HFFc6 (cell line): ENCODE results near the gene HAGHL. TPM values are rescaled to one million over a fixed set of nuclear protein-coding genes. Genes with fewer than 3 reads are reported as not detected.

Source experiments
- DNase-seq: peaks from one replicate; pipeline ENCODE4 v3.0.0-alpha.2; 2018
- H3K27ac Mint-ChIP-seq: 2 replicates; pipeline ENCODE4 v1.8.0; 2020; ENCODE audit warnings: mild to moderate bottlenecking, mixed read lengths
- H3K27me3 Mint-ChIP-seq: 2 replicates; pipeline ENCODE4 v1.8.0; 2021; ENCODE audit warnings: mild to moderate bottlenecking, moderate library complexity, mixed read lengths; ENCODE audit not compliant: insufficient read depth
- H3K36me3 Mint-ChIP-seq: 2 replicates; pipeline ENCODE4 v1.8.0; 2021; ENCODE audit warnings: low read depth, mixed read lengths
- H3K4me1 Mint-ChIP-seq: 2 replicates; pipeline ENCODE4 v1.8.0; 2020; ENCODE audit warnings: low read depth, mixed read lengths
- H3K4me3 Mint-ChIP-seq: 2 replicates; pipeline ENCODE4 v1.8.0; 2020; ENCODE audit warnings: mild to moderate bottlenecking, moderate library complexity, mixed read lengths
- H3K9me3 Mint-ChIP-seq: 2 replicates; pipeline ENCODE4 v1.8.0; 2020; ENCODE audit warnings: mild to moderate bottlenecking, mixed read lengths
- total RNA-seq, 6 experiments: library from RNA; stranded (reverse); fragmentation: NEBNext Ultra II Directional; extraction: Animal tissue kit (Norgen Biotek cat#: 25700); gene quantifications; 2 replicates in 1 of 6; 3 replicates in 5 of 6; pipeline ENCODE4 v1.2.3, GENCODE V29; 2021
- TF ChIP-seq, protein P1 (sequence below): fragments of 200-600 bp; sonication (generic); IDR thresholded peaks from 2 replicates; pipeline ENCODE4 v1.5.0; 2021; ENCODE audit warnings: antibody characterized with exemption, mild to moderate bottlenecking

HAGHL gene
- total RNA-seq, 6 experiments from 2014 or later = 11.4 to 16.6 (median 14.1) TPM

DNA sequence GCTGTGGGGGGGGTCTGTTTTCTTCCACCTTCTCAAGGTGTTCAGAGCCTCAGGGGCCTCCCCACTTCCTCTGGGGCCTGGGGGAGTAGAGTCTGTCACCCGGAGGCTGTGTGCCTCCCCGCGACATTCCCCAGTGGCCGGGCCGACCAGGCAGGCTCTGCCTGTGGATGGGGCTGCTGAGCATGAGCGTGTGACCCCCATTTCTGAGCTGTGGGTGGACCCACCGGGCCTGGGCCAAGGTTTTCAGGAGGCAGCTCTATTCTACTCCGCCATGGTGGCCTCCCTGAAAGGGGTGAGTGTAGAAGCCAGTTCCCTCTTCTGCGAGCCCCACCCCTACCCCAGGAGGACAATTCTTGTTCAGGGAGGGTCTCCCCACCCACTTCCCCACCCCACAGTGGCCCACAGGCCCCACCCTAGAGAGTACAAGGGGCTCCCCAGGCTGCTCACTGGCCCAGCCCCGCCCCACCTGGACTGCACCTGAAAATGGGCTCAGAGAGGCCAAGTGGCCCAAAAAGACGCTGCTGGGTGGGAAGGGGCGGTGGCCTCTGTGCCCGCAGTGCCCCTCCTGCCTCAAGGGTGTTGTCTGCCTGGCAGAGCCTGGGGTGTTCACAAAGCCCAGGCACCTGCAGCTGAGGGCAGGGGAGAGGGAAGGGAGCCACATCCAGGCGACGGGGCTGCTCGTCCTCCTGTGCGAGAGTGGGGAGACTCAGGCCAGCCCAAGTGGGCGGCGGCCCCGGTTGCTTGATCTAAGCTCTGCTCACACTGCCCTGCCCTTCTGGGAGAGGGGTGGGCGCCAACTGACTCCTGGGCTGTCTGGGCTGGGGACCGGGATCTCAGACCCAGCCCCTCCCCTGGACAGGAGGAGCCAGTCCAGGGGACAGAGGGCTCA is 35.0 kb downstream of the HAGHL start:
- Mint-ChIP-seq H3K4me1 (no peaks in the 10 kb centered on the region; the same call in 1 of the 2 replicates), H3K27me3 (peaks cover 5% of the 10 kb centered on the region), H3K36me3 (no peaks in the 10 kb centered on the region), H3K27ac (no peak overlapping the region), H3K4me3 (no peak overlapping the region), H3K9me3 (no peaks in the 10 kb centered on the region)
- TF ChIP-seq, protein P1, sequence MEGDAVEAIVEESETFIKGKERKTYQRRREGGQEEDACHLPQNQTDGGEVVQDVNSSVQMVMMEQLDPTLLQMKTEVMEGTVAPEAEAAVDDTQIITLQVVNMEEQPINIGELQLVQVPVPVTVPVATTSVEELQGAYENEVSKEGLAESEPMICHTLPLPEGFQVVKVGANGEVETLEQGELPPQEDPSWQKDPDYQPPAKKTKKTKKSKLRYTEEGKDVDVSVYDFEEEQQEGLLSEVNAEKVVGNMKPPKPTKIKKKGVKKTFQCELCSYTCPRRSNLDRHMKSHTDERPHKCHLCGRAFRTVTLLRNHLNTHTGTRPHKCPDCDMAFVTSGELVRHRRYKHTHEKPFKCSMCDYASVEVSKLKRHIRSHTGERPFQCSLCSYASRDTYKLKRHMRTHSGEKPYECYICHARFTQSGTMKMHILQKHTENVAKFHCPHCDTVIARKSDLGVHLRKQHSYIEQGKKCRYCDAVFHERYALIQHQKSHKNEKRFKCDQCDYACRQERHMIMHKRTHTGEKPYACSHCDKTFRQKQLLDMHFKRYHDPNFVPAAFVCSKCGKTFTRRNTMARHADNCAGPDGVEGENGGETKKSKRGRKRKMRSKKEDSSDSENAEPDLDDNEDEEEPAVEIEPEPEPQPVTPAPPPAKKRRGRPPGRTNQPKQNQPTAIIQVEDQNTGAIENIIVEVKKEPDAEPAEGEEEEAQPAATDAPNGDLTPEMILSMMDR = no peak
- no peak for DNase-seq

DNA sequence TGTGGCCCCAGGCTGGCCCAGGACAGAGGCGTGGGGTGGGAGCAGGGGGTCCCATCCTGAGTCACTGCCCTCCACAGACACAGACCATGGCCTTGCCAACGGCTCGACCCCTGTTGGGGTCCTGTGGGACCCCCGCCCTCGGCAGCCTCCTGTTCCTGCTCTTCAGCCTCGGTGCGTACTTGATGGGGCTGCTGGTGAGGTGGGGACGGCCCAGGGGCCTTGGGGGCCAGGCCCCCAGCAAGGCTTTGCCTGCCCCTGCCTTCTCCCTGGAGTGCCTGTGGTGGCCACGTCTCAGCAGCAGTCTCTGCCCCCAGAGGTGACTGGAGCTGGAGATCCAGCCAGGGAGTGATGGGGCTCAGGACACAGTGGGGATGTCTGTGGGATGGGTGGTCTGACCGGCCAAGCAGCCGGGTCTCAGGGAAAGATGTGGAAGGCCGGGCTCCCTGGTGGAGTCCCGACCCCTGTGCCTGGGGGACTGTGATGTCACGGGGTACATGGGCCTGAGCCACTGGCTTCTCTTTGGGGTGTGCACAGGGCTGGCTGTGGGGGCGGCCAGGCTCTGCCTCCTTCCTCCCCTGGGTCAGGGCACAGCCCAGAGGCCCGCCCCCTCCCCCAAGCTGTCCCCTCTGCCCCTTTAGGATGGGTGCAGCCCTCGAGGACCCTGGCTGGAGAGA is 35.8 kb downstream of the HAGHL start:
- Mint-ChIP-seq H3K4me3 (no peak overlapping the region), H3K4me1 (no peaks in the 10 kb centered on the region; the same call in 1 of the 2 replicates), H3K9me3 (no peaks in the 10 kb centered on the region), H3K36me3 (no peaks in the 10 kb centered on the region), H3K27me3 (peaks cover 5% of the 10 kb centered on the region), H3K27ac (no peak overlapping the region)
- TF ChIP-seq, protein P1 = no peak
- no peak for DNase-seq

DNA sequence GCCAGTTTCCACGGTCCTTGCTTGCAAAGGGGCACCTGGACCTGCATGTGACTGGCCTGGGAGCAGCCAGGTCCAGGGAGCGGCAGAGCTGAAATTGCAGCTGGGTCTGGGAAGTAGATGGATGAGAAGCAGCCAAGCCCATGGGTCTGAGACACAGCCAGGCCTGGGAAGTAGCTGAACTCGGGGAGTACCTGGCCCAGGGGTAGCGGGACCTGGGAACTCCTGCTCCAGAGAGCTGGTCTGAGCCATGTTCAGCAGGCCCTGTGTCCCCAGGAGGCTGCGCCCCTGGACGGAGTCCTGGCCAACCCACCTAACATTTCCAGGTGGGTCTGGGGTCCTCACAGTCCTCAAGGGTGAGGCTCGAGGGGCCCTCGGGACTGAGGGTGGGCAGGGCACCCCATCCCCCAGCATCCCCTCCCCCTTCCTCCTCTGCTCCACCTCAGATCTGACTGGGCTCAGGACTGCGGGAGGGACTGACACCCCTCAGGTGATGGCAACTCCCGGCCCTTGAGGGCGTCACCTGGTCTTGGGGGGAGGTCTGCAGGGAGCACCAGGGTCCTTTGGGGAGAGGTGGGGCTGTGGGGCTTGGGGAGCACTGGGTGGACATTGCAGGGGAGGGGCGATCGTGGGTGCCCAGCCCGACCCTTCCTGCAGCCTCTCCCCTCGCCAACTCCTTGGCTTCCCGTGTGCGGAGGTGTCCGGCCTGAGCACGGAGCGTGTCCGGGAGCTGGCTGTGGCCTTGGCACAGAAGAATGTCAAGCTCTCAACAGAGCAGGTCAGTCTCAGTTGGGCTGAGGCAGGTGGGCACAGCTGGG is 36.7 kb downstream of the HAGHL start:
- DNase-seq = no peak
- TF ChIP-seq, protein P1 = no peak
- Mint-ChIP-seq H3K9me3 (no peaks in the 10 kb centered on the region), H3K4me1 (no peaks in the 10 kb centered on the region; the same call in 1 of the 2 replicates), H3K4me3 (no peak overlapping the region), H3K27ac (no peak overlapping the region), H3K36me3 (no peaks in the 10 kb centered on the region), H3K27me3 (peaks cover 5% of the 10 kb centered on the region)

DNA sequence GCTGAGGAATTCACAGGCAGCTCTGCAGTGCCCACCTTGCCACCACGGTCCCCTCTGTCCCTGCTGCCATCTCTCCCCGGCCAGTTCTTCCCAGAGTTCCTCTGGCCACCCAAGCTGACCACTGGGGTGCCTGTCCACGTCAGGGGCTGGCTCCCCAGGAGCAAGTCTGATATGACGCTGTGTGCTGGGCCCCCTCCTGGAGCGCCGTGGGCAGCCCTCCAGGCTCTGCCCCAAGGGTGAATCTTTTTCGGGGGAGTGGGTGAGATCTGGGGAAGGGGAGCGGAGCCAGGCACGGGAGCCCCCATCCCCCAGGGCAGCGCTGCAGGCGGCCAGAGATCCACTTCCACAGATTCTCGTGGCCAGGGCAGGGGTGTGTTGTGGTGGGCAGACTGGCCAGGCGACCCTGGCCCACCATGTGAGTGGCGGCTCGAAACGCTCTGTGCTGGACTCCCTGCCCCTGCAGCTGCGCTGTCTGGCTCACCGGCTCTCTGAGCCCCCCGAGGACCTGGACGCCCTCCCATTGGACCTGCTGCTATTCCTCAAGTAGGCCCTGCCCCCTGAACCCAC is 37.4 kb downstream of the HAGHL start:
- no peaks in the 10 kb centered on the region; the same call in 1 of the 2 replicates for H3K4me1 Mint-ChIP-seq
- no peaks in the 10 kb centered on the region for H3K9me3 Mint-ChIP-seq
- no peak overlapping the region for H3K27ac Mint-ChIP-seq
- DNase-seq = no peak
- peaks cover 5% of the 10 kb centered on the region for H3K27me3 Mint-ChIP-seq
- TF ChIP-seq, protein P1 = peak; percentile 48
- no peak overlapping the region for H3K4me3 Mint-ChIP-seq
- no peaks in the 10 kb centered on the region for H3K36me3 Mint-ChIP-seq
